GM10847 (cell line): ENCODE measurements around the gene KRTCAP2.
A peak's percentile ranks its signal among the peaks of the same experiment; 100 is the strongest.

Experiments used
- POLR2A ChIP-seq: IDR thresholded peaks from 2 replicates; pipeline ENCODE4 v1.6.1; 2011; ENCODE audit not compliant: insufficient read length; ENCODE audit errors: extremely low read depth

KRTCAP2 gene

DNA sequence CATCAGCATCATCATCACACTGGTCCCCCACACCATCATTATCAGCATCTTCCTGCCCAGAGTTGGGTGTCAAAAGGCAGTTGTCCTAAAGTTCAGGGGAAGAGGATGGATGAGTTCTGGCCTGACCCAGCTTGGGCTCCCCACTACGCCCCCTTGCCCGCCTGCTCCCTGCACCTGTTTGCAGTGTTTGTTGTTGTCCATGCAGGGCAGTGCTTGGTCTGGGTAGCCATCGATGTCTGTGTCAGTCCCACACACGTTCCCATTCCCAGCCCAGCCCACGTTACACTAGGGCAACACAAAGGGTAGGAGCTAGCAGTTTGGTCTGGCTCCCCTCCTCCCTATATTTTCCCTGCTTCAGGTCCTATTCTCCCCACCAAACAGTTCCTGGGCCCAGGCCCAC, 27.8 kb upstream of the KRTCAP2 start:
- TF ChIP-seq POLR2A, result no peak

DNA sequence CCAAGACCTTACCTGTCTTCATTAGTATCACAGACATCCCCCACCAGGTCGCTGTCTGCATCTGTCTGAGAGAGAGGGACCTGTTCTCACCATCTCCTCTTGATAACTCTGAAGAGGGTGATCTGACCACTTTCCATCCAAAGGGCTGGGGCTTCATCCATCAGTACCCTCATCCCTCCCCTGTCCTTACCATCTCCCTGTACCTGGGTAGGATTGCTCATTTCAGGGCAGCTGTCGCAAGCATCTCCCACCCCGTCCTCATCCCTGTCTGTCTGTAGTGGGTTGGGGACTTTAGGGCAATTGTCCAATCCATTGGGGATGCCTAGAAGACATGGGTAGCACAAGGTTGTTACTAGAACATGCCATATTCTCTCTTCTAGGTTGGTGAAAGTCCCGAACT, 26.7 kb upstream of the KRTCAP2 start:
- TF ChIP-seq POLR2A, result no peak

DNA sequence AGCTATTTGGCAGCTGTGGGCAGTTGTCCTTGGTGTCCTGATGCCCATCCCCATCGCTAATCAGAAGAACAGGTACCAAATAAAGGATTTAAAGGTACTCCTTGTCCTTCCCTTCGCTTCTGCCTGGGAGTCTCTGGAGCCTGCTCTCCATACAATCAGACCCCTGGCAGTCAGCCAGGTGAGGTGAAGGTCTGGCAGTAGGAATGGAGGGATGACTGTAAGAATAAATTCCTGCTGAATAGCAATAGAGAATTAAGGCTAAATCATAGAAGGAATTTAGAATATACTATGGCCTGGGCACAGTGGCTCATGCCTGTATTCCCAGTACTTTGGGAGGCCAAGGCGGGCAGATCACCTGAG, 25.4 kb upstream of the KRTCAP2 start:
- no peak for TF ChIP-seq POLR2A

DNA sequence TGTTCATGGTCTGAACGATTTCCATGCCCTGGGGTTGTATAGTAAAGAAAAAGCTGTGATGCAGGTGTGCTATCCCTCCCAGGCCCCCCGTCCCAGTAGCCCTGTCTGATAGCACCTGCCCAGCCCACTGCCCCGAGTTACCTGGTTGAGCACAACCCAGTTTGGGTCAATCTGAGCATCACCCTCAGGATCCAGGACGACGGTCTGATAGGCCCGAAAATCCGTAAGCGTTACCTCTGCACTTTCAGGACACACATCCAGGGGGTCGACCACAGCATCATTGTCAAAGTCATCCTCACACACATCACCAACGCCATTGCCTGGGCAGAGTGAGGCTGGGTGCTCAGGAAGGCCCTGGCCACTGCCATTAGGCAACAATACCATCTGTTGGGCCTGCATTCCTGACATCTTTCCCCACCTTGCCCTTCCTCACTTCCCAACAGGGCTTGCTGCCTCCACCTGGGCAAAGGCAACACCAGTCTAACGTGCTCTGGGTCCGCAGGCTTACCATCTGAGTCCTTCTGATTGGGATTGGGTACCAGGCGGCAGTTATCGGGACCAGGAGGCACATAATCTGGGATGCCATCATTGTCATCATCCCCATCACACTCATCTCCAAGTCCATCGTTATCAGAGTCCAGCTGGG, 24.9 kb upstream of the KRTCAP2 start:
- TF ChIP-seq POLR2A, result no peak

DNA sequence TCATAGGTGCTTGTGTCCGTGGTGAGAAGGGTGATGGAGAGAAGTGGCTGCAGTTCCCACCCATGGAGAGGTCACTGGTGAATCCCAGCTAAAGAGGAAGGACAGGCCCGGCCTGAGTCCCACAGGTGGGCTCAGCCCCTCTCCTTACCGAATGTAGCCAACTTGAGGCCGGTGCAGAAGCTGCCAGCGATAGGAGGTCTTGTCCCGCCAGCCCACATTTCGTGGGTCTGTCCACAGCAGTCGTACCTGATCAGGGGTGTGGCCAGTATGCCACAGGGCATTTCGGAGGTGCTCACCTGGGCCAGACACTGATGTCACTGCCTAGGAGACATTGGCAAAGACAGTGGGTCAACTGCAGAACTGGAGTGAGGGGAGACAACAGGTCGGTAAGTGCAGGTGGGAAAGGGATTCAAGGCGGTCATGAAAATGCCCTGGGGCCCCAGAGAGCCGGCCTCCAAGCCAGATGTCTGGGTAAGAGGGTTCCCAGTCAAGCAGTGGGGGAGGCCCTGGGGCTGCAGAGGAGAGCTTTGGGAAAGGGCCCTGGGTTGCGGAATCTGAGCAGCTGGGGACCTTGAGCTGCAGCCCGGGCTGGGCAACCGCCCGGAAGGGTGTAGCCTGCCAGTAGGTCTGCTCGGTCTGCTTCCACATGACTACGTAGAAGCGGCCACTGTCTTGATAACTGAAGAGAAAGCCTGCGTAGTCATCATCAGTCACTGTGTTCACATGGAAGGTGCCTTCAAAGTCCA, 24.0 kb upstream of the KRTCAP2 start:
- TF ChIP-seq POLR2A, result no peak

DNA sequence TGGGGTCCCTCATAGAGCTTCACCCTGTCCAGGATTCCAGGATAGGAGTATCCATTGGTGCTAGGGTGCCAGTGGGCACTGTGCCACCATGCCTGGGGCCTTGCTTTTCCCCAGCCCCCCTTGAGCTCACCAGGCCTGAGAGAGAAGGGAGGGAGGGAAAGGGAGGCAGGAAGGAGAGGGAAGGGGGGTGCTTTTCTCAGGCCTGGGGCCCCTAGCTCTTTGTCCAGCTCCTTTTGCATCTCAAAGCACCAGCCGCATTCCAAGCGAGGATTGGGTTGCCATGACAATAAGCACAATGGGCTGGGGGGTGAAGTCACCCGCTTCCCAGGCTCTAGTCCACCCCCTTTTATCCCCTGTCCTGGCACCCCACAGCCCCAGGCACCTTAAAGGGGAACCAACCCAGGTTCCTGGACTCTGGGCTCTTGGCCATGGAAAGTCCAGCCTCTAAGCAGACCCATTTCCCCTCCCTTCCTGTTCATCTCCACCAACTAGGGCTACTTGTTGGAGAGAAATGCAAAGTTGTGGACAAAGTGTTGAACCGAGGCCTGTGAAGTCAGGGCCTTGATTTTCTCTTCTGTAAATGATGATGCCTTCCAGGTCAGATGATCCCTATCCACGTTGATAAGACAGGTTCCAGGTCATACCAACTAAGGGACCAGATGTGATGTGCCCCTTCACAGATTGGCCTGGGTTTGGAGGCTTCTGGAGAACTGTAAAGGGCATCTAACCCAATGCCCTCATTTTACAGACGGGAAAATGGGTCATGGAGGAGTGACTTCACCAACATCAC, 23.2 kb upstream of the KRTCAP2 start:
- no peak for TF ChIP-seq POLR2A

DNA sequence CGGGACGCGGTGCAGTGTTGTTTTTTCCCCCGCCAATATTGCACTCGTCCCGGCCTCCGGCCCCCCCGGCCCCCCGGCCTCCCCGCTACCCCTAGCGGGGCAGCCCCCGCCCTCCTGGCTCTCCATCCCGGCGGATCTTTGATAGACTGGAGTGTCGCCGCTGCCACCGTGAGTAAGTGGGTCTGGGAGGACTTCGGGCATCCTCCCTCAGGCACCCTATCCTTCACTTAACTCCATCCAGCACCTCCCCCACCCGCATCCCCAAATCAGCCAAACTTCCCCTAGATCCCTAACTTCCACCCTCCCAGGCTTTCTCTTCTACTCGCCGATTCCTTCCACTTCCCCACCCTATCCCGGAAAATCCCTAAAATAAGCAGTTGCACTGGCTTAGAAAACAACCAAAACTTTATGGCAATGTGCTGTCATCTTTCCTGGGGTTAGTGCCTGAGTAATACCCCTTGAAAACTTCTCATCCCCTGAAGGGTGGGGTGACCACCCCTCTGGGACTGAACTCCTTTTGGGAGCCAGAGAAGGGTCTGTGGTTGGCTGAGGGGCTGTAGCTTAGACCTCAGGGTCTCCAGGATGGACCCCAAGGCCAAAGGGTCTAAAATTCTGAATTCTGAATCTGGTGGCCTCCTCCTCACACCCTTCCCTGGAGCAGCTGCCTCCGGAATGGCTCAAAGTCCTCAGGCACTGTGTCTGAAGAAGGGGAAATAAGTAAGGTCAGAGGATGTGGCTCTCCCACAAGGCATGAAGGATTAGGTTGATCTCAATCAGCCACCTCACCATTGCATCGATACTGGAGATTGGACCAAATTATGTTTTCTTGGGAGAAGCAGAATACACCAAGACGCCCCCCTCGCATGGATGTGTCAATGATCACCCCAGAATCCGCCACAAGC, 22.3 kb upstream of the KRTCAP2 start:
- no peak for TF ChIP-seq POLR2A

DNA sequence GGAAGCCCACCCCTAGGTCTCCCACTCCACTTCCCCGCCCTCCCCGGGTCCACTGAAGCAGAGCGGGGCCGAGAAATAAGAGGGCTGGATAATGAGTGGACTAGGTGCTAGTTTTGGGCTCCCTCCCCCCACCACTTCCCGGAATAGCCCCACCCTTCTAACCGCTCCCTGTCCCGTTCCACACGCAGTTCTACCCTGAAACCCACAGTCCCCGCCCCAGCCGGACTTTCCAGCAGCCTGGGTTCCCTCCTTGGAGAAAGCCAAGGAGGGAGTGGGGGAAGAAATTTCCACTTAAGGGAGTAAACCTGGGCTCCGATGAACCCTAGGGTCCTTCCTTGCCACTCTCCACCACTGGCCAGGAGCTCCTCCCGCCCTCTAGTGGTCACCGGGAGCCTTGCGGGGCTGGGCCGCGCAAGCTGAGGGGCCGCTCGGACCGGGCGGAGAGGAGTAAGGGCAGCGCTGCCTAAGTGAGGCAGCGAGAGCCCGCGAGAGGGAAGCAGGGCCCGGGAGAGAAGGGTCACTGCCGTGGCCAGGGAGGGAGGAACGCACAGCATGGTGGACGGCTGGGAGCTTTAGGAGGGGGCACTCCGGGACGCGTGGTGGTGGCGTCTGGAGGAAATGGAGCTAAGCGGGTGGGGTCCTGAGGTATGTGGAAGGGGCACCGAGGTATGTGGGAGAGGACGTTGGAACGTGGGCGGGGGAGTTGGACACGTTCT, 20.3 kb upstream of the KRTCAP2 start:
- TF ChIP-seq POLR2A, result peak; percentile 21

DNA sequence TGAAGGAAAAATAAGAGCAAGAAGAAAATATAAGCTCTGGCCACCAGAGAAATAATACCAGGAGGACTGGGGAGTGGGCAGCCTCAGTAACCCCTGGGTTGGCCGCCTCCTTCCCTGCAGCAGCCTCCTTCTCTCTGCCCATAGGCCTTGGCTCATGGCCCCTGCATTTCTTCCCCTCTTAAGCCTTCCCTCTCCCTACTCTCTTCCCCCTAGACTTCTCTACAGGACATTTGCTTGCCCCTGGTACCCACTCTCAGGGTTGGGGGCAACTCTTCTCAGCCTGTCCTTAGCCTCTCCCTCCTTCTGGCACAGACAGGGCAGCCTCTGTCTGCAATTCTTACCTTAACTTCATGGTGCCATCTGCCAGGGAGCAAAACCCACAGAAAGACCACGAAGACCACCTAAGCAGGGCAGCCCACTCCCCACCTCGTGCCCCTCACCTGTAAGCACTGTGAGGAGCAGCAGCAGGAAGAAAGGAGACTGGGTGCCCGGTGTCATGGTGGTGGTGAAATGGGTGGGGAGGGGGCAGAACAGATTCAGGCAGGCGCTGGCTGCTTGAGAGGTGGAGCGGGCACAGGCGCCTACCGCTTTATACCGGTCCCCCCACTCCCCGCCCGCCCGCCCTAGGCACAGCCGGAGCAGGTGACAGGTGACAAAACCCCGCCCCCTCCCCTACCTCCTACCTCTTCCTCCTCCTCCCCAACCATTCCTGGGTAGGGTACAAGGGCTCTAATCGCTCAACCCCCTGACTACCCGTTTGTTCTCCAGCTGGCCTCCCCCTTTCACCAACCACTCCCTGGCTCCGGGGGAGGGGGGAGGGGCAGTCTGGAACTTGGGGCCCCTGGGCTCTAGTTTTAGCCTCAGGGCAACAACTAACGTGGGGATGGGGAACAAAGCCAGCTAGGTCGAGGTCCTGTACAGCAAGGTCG, 19.5 kb upstream of the KRTCAP2 start:
- TF ChIP-seq POLR2A, result no peak

DNA sequence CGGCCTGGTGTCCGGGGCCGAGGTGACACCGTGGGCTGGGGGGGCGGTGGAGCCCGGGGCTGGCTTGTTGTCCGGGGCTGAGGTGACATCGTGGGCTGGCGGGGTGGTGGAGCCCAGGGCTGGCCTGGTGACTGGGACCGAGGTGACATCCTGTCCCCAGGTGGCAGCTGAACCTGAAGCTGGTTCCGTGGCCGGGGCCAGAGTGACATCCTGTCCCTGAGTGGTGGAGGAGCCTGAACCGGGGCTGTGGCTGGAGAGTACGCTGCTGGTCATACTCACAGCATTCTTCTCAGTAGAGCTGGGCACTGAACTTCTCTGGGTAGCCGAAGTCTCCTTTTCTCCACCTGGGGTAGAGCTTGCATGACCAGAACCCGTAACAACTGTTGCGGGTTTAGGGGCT, 18.8 kb upstream of the KRTCAP2 start:
- TF ChIP-seq POLR2A, result no peak

DNA sequence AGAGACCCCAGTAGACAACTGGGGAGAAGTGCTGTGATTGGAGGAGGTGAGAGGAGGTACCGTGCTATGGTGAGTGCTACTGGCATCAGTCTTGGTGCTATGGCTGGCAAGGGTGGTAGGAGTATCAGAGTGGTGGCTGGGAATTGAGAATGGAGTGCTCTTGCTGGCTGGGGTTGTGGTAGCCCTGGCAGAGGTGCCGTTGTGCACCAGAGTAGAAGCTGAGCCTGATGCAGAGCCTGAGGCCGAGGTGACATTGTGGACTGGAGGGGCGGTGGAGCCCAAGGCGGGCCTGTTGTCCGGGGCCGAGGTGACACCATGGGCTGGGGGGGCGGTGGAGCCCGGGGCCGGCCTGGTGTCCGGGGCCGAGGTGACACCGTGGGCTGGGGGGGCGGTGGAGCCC, 15.2 kb upstream of the KRTCAP2 start:
- no peak for TF ChIP-seq POLR2A

DNA sequence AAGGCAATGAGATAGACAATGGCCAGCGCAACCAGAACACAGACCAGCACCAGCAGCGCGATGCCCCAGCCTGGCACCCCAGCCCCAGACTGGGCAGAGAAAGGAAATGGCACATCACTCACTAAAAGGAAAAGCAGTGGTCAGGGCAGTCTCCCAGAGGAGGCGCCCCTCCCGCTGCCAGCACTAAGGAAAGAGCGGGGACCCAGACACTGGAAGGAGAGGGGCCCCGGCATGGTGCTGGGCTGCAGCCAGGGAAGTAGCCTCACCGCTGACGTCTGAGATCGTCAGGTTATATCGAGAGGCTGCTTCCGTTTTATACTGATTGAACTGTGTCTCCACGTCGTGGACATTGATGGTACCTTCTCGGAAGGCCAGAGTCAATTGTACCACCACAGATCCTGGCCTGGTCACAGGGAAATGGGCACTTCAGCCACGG, 14.4 kb upstream of the KRTCAP2 start:
- TF ChIP-seq POLR2A, result no peak

DNA sequence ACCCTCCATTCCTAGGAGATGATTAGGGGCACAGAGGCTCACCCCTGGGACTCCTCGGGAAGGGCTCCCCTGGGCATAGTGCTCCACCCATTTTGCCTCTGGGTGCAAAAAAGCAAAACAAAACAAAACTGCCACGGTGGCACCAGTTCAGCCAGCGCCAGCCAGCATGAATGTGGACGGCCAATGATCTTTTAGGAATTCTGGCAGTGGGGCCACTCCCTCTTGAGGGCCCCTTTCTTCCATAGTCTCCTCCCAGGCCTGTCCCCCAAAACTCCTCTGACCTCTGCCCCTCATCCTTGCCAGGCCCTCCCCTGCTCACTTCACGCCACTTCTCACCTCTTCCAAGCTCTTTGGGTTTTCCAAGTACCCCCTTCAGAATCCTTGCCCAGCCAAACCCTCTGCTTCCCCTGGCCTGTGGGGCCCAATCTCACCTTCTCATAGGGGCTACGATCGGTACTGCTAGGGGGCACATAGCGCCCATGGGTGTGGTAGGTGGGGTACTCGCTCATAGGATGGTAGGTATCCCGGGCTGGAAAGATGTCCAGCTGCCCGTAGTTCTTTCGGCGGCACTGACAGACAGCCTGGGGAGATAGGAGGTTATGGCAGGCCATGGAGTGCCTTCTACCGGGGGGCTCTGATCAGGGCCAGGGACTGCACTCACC, 13.8 kb upstream of the KRTCAP2 start:
- TF ChIP-seq POLR2A, result no peak

DNA sequence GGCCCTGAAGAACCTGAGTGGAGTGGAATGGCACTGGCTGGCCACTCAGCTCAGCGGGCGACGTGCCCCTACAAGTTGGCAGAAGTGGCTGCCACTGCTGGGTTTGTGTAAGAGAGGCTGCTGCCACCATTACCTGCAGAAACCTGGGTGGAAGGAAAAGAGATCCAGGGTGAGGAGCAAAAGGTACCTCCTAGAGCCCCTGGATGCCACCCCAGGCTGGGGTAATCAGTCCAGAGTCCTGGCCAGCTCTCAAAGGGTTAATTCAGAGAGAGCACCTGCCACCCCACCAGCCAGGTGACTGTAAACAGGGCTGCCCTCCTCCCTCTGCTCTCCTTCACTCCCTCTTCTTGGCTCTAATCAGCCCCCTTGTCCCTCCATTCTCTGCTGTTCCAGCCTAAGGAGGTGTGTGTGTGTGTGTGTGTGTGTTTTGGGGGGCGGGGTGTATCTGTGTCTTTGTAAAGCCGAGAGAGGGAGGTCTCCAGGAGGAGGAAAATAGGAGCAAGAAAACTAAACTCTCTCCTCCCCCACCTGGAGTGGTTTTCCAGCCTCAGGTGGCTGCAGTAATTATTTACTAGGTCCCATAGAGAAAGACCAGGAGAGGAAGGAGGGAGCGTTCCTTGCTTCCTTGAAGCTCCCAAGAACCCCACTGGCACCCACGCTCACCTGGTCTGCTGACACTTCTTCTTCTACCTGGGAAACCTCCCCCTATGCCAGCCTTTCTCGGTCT, 13.1 kb upstream of the KRTCAP2 start:
- no peak for TF ChIP-seq POLR2A
